Activated CD4-positive, alpha-beta T cell treated with anti-CD3 and anti-CD28 coated beads, Interleukin-2, amount 10 ng/mL, durations not matched to agents 24 days and 14 days (primary cell): Measurements from ENCODE around the gene ANKHD1. TPM values are rescaled to one million over a fixed set of nuclear protein-coding genes. Genes with fewer than 3 reads are reported as not detected.

Experiments
- DNase-seq: peaks from one replicate; pipeline ENCODE4 v3.0.0; 2022
- H3K27ac Mint-ChIP-seq: one replicate; pipeline ENCODE4 v1.8.0; 2022; ENCODE audit warnings: mild to moderate bottlenecking, mixed read lengths
- H3K27me3 Mint-ChIP-seq: one replicate; pipeline ENCODE4 v1.8.0; 2022; ENCODE audit warnings: mixed read lengths
- H3K36me3 Mint-ChIP-seq: one replicate; pipeline ENCODE4 v1.8.0; 2022; ENCODE audit warnings: low read depth, mild to moderate bottlenecking, mixed read lengths
- H3K4me1 Mint-ChIP-seq: one replicate; pipeline ENCODE4 v1.8.0; 2021; ENCODE audit warnings: mixed read lengths
- H3K4me3 Mint-ChIP-seq: one replicate; pipeline ENCODE4 v1.8.0; 2022; ENCODE audit warnings: mild to moderate bottlenecking, moderate library complexity, mixed read lengths
- H3K9me3 Mint-ChIP-seq: one replicate; pipeline ENCODE4 v1.8.0; 2021; ENCODE audit warnings: mixed read lengths
- intact Hi-C: fragments of 100-400 bp; cut with micrococcal nuclease; formaldehyde crosslinking; loops from one replicate; pipeline ENCODE4 v1.15.1; 2023
- total RNA-seq: library from RNA; stranded (reverse); gene quantifications from 2 replicates; pipeline ENCODE4 v1.2.3, GENCODE V29; 2022

ANKHD1 gene
- total RNA-seq, 1 donor from 2014 or later: 118 TPM

DNA sequence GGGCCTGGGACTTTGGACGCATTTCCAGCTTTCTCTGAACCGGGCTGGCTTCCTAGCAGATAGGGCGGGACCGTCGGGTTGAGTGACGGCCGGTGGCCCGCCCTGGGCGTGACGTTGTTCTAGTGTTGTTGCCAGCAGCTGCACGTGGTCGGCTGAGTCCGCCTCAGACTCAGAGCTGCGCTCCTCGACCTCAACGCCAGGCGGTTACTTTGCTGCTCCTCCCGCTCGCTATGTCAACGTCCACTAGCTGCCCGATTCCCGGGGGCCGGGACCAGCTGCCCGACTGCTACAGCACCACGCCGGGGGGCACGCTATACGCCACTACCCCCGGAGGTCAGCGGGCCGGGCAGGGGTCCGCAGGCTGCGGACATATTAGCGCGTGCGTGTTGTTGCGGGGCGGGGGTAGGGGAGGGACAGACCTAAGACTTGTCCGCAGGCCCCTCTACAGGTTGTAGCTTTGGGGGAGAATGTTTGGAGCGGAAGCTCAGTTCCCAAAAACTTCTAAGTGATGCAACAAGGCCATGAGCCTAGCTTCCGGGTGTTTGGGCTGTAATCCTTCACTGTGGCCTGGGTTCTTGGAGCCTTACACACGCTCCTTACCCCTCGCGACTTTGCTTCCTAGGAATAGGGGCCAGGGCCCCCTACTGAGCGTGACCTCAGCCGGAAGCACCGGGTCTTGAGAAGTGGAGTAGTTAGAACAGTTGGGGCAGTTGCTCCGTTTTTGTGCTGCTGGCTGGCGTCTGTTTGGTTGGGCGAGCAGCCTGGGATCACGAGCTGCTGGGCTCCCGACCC lies 146.1 kb downstream of the ANKHD1 start, which contains the start of gene EIF4EBP3:
EIF4EBP3 (plus strand) TSS at position 155 of the 792 bp plus-strand sequence; CDS start at position 231, 76 bp downstream.
- H3K36me3 Mint-ChIP-seq: peaks cover 47% of the 10 kb centered on the region
- peak within 1 kb of the TSS; percentile 82 for H3K4me3 Mint-ChIP-seq
- peak within 1 kb of the TSS; percentile 89 for H3K27ac Mint-ChIP-seq
- DNase-seq: peak; percentile 96
- H3K4me1 Mint-ChIP-seq: peaks cover 26% of the 10 kb centered on the region
- no peaks in the 10 kb centered on the region for H3K27me3 Mint-ChIP-seq
- H3K9me3 Mint-ChIP-seq: no peaks in the 10 kb centered on the region
- intact Hi-C loops: loop anchor here (1.0 kb wide), 2 partner anchors 10 to 17 kb away; partner anchors contain the start of genes APBB3, SLC35A4 and SRA1

DNA sequence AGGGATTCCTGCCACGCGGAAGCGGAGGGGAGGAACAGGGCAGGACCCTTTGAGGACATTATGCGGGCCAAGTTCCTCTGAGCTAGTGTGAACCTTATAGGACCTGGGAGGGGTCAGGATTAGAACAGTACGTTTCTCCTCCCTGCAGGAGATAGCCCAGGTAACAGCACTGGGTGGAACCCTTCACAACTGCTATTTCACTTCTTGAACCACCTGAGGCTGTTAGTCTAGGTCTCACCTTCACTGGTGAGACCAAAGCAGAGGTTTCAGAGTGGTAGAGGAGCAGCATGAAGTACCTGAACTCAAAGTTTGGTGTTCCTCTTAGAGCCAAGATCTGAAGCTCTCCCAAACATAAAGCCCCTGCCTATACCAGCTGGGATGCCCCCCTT lies 146.7 kb downstream of the ANKHD1 start:
- H3K27me3 Mint-ChIP-seq: no peaks in the 10 kb centered on the region
- H3K27ac Mint-ChIP-seq: peak overlapping the region; percentile 89
- intact Hi-C loops: no loop called here
- peaks cover 31% of the 10 kb centered on the region for H3K4me1 Mint-ChIP-seq
- no peaks in the 10 kb centered on the region for H3K9me3 Mint-ChIP-seq
- H3K36me3 Mint-ChIP-seq: peaks cover 49% of the 10 kb centered on the region
- no peak for DNase-seq
- peak overlapping the region; percentile 82 for H3K4me3 Mint-ChIP-seq

DNA sequence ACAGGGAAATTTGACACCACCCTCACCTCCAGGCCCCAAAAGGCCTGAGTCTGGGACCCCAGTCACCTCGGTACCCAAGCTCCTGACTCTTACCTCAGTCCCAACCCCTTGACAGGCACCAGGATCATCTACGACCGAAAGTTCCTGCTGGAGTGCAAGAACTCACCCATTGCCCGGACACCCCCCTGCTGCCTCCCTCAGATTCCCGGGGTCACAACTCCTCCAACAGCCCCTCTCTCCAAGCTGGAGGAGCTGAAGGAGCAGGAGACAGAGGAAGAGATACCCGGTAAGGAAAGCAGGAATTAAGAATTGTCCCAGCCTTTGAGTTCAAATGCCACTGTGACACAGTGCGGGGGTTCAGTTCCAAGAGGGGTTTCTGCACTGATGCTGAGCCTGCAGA lies 147.2 kb downstream of the ANKHD1 start:
- peak overlapping the region; percentile 89 for H3K27ac Mint-ChIP-seq
- DNase-seq: no peak
- peaks cover 36% of the 10 kb centered on the region for H3K4me1 Mint-ChIP-seq
- peaks cover 50% of the 10 kb centered on the region for H3K36me3 Mint-ChIP-seq
- H3K27me3 Mint-ChIP-seq: no peaks in the 10 kb centered on the region
- H3K9me3 Mint-ChIP-seq: no peaks in the 10 kb centered on the region
- intact Hi-C loops: no loop called here
- H3K4me3 Mint-ChIP-seq: peak overlapping the region; percentile 58

DNA sequence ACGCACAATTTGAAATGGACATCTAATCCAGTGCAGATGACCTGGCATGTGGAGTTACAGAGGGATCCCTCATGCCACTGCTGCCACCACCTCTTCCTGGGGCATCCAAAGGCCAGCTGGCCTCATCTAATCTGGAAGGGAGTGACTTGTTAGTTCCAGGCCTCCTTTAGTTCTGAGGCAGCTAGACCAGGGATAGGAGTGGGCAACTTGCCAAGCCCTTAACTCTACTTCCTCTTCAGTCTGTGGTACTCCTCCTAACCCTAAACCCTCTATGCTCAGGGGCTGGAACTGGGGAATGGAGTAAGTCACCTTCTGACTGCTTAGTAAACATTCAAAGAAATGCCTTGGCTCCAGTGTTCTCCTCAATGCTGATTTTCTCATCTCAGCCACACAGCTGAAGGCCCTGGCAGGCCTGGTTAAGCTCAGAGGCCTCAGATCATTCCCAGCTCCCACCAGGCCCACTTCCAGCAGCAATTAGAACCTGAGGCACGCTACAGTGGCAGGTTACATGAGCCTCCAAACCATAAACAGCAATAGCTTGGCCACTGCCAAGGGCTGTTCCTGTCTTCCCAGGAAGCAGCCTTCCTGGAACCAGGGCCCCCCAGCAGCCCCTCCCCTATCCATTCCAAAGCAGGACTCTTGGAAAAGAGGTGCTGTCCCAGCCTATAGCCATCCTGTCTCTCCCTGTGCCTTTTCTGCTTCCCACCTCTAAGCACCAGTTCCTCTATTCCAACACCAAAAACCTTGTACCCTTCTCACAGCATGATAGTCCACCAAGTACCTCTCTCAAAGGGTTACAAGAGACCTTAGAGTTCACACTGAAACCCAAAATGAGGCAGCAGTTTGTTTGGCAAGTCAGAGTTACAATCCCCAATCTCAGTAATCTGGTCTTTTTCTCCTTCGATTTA lies 147.9 kb downstream of the ANKHD1 start:
- H3K27ac Mint-ChIP-seq: peak overlapping the region; percentile 70
- H3K4me1 Mint-ChIP-seq: peaks cover 43% of the 10 kb centered on the region
- H3K36me3 Mint-ChIP-seq: peaks cover 48% of the 10 kb centered on the region
- no peak for DNase-seq
- no peaks in the 10 kb centered on the region for H3K9me3 Mint-ChIP-seq
- H3K4me3 Mint-ChIP-seq: peak overlapping the region; percentile 58
- intact Hi-C loops: loop anchor here (5.0 to 10.0 kb wide), 2 partner anchors 163 to 375 kb away; partner anchors contain the start of gene CYSTM1
- no peaks in the 10 kb centered on the region for H3K27me3 Mint-ChIP-seq

DNA sequence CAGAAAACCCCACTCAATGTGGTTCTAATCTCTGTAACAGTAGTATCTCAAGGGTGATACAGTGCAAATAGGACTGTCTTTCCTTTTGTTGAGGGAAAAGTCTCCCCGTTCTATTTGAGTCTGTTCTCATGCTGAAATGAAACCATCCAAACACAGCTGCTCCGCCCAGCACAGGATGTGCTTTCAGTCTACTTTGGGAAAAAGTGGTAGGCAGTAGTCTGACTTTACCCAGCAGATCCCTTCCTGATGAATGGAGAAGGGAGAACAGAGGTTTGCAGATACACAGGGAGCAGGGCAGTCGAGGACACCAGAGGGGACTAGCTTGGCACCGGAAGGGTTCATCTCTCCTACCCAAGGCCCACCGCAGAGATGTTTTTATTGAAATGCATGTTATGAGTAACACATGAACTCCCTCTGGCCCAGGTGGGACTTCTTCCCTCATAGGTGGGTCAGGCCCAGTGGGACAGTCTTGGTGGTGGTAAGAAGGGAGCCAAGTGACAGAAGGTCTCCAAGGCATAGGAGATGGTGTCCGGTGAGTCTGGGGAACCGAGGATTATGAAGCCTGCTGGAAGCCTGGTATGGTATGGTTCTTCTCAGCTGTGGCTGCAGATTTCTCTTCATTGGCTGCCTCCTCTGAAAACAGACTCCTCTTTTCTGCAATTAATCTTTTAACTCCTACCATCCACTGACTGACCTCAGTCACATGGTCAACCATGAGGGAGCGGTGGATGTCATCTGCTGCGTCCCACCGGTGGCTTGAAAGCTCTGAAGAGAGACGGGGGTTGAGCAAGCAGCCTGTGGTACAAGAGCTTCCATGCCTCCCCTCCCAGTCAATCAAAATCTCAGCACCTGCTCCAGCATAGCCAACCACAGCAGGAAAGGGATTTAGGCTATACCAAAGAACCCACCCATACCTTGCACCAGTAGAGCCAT lies 148.8 kb downstream of the ANKHD1 start:
- H3K36me3 Mint-ChIP-seq: peaks cover 45% of the 10 kb centered on the region
- H3K4me3 Mint-ChIP-seq: no peak overlapping the region
- intact Hi-C loops: loop anchor here (5.0 to 10.0 kb wide), 2 partner anchors 162 to 376 kb away; partner anchors contain the start of gene CYSTM1

DNA sequence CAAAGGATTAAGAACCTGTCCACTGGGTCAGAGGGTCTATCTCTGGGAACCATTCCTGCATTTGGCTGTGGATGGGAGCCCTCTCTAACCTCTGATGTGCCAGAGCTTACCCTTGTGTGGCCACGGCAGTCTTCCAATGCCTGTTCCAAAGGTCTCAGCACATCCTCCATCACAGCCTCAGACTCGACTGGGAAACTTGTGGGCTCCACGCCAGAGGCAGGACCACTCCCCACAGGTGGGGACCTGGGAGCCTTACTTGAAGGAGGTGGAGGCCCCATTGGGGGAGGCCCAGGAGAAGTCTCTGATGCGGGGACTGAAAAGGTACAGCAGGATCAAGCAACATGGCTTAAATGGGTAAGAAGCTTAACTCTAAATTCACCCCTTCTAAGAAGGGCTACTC lies 150.2 kb downstream of the ANKHD1 start:
- H3K4me1 Mint-ChIP-seq: peaks cover 59% of the 10 kb centered on the region
- no peaks in the 10 kb centered on the region for H3K27me3 Mint-ChIP-seq
- intact Hi-C loops: loop anchor here (5.0 to 10.0 kb wide), 2 partner anchors 160 to 377 kb away; partner anchors contain the start of gene CYSTM1
- H3K36me3 Mint-ChIP-seq: peaks cover 50% of the 10 kb centered on the region
- H3K9me3 Mint-ChIP-seq: no peaks in the 10 kb centered on the region
- DNase-seq: no peak
- no peak overlapping the region for H3K4me3 Mint-ChIP-seq
- H3K27ac Mint-ChIP-seq: no peak overlapping the region

More for the DNA sequence above, 148.8 kb downstream of the ANKHD1 start:
- DNase-seq: peak; percentile 56
- Mint-ChIP-seq H3K9me3 (no peaks in the 10 kb centered on the region), H3K4me1 (peaks cover 50% of the 10 kb centered on the region), H3K27ac (peak overlapping the region; percentile 64), H3K27me3 (no peaks in the 10 kb centered on the region)

DNA sequence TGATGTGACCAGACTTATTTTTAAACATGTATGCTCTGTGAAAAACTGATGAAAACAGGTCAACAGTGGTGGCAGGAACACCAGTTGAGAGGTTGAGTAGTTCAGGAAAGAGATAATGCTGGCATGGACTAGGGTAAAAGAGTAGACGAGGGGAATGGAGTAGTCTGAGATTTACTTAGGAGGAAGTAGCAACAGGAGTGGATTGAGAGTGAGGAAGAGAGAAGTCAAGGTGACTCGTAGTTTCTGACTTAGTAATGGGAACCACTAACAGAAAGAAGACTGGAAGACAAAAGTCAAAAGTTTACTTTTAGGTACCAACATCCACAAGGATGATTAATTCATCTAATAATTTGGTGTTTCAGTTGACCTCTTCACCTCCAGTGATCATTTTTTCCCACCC lies 152.0 kb downstream of the ANKHD1 start:
- no peaks in the 10 kb centered on the region for H3K27me3 Mint-ChIP-seq
- peaks cover 59% of the 10 kb centered on the region for H3K4me1 Mint-ChIP-seq
- H3K36me3 Mint-ChIP-seq: peaks cover 56% of the 10 kb centered on the region
- DNase-seq: no peak
- H3K4me3 Mint-ChIP-seq: peak overlapping the region; percentile 84
- peak overlapping the region; percentile 83 for H3K27ac Mint-ChIP-seq
- no peaks in the 10 kb centered on the region for H3K9me3 Mint-ChIP-seq
- intact Hi-C loops: loop anchor here (1.0 to 10.0 kb wide), 3 partner anchors 11 to 379 kb away; partner anchors contain the start of genes APBB3, CYSTM1 and SLC35A4

DNA sequence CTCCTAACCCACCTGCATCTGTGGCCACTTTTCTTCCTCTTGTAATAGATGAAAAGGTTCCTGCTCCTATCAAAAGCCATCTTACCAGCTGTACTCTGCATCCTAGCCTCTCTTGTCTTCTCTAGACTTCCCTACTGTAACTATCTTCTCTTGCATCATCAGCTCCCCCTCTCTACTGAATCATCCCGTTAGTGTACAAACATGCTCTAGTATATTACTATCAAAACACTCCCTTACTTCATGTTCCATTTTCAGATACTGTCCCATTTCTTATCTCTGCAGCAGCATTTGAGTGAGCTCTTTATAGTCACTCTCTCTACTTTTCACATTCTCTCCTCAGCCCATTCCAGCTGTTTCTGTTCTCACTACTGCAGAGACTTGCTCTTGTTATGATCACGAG lies 152.8 kb downstream of the ANKHD1 start:
- peaks cover 48% of the 10 kb centered on the region for H3K36me3 Mint-ChIP-seq
- peak overlapping the region; percentile 84 for H3K4me3 Mint-ChIP-seq
- no peaks in the 10 kb centered on the region for H3K27me3 Mint-ChIP-seq
- intact Hi-C loops: loop anchor here (1.0 to 10.0 kb wide), 3 partner anchors 10 to 380 kb away; partner anchors contain the start of genes APBB3, CYSTM1 and SLC35A4
- no peaks in the 10 kb centered on the region for H3K9me3 Mint-ChIP-seq
- DNase-seq: no peak
- peaks cover 58% of the 10 kb centered on the region for H3K4me1 Mint-ChIP-seq
- peak overlapping the region; percentile 83 for H3K27ac Mint-ChIP-seq

DNA sequence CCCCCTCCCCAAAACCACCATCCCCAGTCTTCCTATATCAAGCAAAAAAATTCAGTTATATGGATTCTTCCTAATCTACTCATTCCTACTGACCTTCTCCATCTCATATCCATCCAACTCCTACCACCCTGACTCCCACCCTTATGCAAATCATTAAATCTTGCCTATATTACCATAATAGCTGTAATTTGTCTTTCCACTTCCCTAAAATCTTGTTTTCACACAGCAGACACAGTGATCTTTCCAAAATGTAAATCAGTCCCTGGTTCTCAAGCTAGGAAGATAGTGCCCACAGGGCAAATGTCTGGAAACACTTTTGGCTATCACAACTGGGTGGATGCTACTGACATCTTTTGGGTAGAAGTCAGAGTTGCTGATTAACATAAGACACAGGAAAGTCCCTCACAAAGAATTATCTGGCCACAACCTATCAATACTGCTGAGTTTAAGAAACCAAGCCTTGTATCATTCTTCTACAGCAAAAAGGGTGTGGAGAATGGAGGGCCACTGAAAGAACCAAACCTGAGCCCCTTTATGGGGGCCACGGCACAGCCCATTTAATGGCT lies 154.2 kb downstream of the ANKHD1 start:
- H3K4me3 Mint-ChIP-seq: peak overlapping the region; percentile 84
- peaks cover 41% of the 10 kb centered on the region for H3K36me3 Mint-ChIP-seq
- no peaks in the 10 kb centered on the region for H3K27me3 Mint-ChIP-seq
- peak; percentile 60 for DNase-seq
- H3K27ac Mint-ChIP-seq: peak overlapping the region; percentile 82
- no peaks in the 10 kb centered on the region for H3K9me3 Mint-ChIP-seq
- H3K4me1 Mint-ChIP-seq: peaks cover 51% of the 10 kb centered on the region
- intact Hi-C loops: loop anchor here (2.0 to 10.0 kb wide), 4 partner anchors 155 to 444 kb away; partner anchors contain the start of genes ANKHD1, CYSTM1 and PURA

DNA sequence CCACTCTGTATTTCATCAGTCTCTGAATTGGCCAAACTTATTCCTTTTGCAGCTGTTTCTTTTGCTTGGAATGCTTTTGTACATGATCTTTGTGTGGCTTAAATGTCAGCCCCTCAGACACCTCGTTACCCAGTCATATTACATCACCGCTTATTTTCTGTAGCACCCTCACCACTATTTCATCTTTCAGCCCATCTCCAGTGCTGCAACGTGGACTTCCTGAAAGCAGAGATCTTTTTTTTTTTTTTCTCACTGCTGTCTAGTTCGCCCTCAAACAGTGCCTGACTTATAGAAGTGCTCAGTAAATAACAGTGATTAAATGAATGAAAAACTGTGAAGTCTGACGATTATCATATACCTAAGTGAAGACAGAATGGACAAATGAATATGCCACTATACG lies 154.8 kb downstream of the ANKHD1 start:
- Mint-ChIP-seq H3K27me3 (no peaks in the 10 kb centered on the region), H3K9me3 (no peaks in the 10 kb centered on the region), H3K4me1 (peaks cover 48% of the 10 kb centered on the region), H3K27ac (peak overlapping the region; percentile 82), H3K36me3 (peaks cover 40% of the 10 kb centered on the region), H3K4me3 (peak overlapping the region; percentile 84)
- DNase-seq: peak; percentile 65
- intact Hi-C loops: loop anchor here (2.0 to 10.0 kb wide), 4 partner anchors 156 to 444 kb away; partner anchors contain the start of genes ANKHD1, CYSTM1 and PURA

DNA sequence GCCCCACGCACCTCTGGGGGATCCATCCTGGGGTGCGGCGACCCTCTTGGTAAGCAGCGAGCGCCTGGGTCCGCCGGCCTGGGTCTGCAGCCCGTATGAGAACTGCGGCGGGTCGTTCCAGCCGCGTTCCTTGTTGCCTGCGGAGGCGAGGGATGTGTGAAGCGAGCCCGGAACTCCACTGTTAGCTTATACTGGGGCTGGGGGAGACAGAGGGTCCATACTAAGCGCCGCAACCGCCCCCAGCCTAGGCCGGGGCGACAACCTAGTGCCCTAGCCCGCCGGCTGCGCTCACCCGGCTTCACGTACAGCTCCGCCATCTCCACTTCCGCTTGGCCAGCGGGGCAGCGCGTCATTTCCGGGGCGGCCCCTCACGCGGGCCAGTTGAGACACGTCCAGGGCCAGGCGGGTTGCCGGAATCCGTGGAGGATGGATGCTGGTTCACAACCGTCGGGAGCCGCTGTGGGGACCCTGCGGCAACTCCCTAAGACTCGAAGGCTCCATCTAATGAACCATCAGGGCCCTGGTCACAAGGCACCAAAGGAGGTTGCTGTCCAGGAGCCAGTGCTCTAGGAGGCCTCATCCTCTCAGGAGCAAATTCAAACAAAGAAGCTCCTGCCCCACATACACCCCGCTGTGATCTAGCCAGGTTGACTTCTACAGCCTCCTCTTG lies 155.6 kb downstream of the ANKHD1 start, which contains the start of gene SRA1:
SRA1 (minus strand) TSS at position 338 of the 670 bp plus-strand sequence; CDS start at position 317, 21 bp downstream.
- H3K9me3 Mint-ChIP-seq: no peaks in the 10 kb centered on the region
- no peaks in the 10 kb centered on the region for H3K27me3 Mint-ChIP-seq
- DNase-seq: peak; percentile 98
- H3K4me1 Mint-ChIP-seq: peaks cover 47% of the 10 kb centered on the region
- peak within 1 kb of the TSS; percentile 82 for H3K27ac Mint-ChIP-seq
- H3K4me3 Mint-ChIP-seq: peak within 1 kb of the TSS; percentile 84
- H3K36me3 Mint-ChIP-seq: peaks cover 39% of the 10 kb centered on the region
- intact Hi-C loops: loop anchor here (1.0 to 10.0 kb wide), 5 partner anchors 10 to 445 kb away; partner anchors contain the start of genes ANKHD1, CYSTM1, EIF4EBP3 and PURA
